Activated T-helper 1 cell treated with anti-CD3 and anti-CD28 coated beads, Interleukin-12 subunit alpha, Interleukin-12 subunit beta, Interleukin-2, Interleukin-4 antibody, amounts not matched to agents 30 ng/mL and 10 ng/mL and 1 ng/mL, durations not matched to agents 14 hours and 24 hours and 36 hours (primary cell): Measurements from ENCODE around the gene UNC5A. TPM values are rescaled to one million over a fixed set of nuclear protein-coding genes. Genes with fewer than 3 reads are reported as not detected.

Experiments
- DNase-seq: peaks from one replicate; pipeline ENCODE4 v3.0.0; 2021; ENCODE audit warnings: low spot score
- H3K27ac Mint-ChIP-seq: one replicate; pipeline ENCODE4 v1.8.0; 2021; ENCODE audit warnings: mild to moderate bottlenecking, mixed read lengths
- H3K27me3 Mint-ChIP-seq: one replicate; pipeline ENCODE4 v1.8.0; 2022; ENCODE audit warnings: mild to moderate bottlenecking, moderate library complexity, mixed read lengths; ENCODE audit not compliant: insufficient read depth
- H3K36me3 Mint-ChIP-seq: one replicate; pipeline ENCODE4 v1.8.0; 2021; ENCODE audit warnings: low read depth, mixed read lengths
- H3K4me1 Mint-ChIP-seq: one replicate; pipeline ENCODE4 v1.8.0; 2021; ENCODE audit warnings: low read depth, mixed read lengths
- H3K4me3 Mint-ChIP-seq: one replicate; pipeline ENCODE4 v1.8.0; 2021; ENCODE audit warnings: mild to moderate bottlenecking, moderate library complexity, mixed read lengths
- H3K9me3 Mint-ChIP-seq: one replicate; pipeline ENCODE4 v1.8.0; 2021; ENCODE audit warnings: mixed read lengths
- intact Hi-C: fragments of 100-400 bp; cut with micrococcal nuclease; formaldehyde crosslinking; loops from one replicate; pipeline ENCODE4 v1.15.1; 2024
- total RNA-seq: library from RNA; stranded (reverse); gene quantifications from 2 replicates; pipeline ENCODE4 v1.2.3, GENCODE V29; 2022

Gene UNC5A
- total RNA-seq, 1 donor from 2014 or later: not detected

GRCh38 chr5:176908675-176909368, 98.5 kb downstream of the UNC5A start:
- Mint-ChIP-seq H3K36me3 (peaks cover 52% of the 10 kb centered on the region), H3K27me3 (no peaks in the 10 kb centered on the region), H3K4me3 (no peak overlapping the region), H3K9me3 (no peaks in the 10 kb centered on the region), H3K27ac (no peak overlapping the region), H3K4me1 (peaks cover 15% of the 10 kb centered on the region)
- intact Hi-C loops: no loop called here
- no peak for DNase-seq

- H3K9me3 Mint-ChIP-seq: no peaks in the 10 kb centered on the region
- peaks cover 28% of the 10 kb centered on the region for H3K4me1 Mint-ChIP-seq
- intact Hi-C loops: no loop called here
- H3K4me3 Mint-ChIP-seq: no peak overlapping the region
- peaks cover 34% of the 10 kb centered on the region for H3K36me3 Mint-ChIP-seq
- DNase-seq: no peak
- H3K27me3 Mint-ChIP-seq: no peaks in the 10 kb centered on the region
- no peak overlapping the region for H3K27ac Mint-ChIP-seq
These were observed 101.8 kb downstream of the UNC5A start for GRCh38 chr5:176912115-176912514.

GRCh38 chr5:176915906-176916305, 105.5 kb downstream of the UNC5A start:
- Mint-ChIP-seq H3K36me3 (peaks cover 28% of the 10 kb centered on the region), H3K9me3 (no peaks in the 10 kb centered on the region), H3K27ac (peak overlapping the region; percentile 37), H3K27me3 (no peaks in the 10 kb centered on the region), H3K4me1 (peaks cover 18% of the 10 kb centered on the region), H3K4me3 (no peak overlapping the region)
- DNase-seq: no peak
- intact Hi-C loops: no loop called here

GRCh38 chr5:176916337-176916736, 106.0 kb downstream of the UNC5A start:
- Mint-ChIP-seq H3K36me3 (peaks cover 28% of the 10 kb centered on the region), H3K27me3 (no peaks in the 10 kb centered on the region), H3K4me1 (peaks cover 18% of the 10 kb centered on the region), H3K27ac (no peak overlapping the region), H3K4me3 (no peak overlapping the region), H3K9me3 (no peaks in the 10 kb centered on the region)
- DNase-seq: no peak
- intact Hi-C loops: no loop called here

GRCh38 chr5:176918613-176919012, 108.3 kb downstream of the UNC5A start:
- Mint-ChIP-seq H3K9me3 (no peaks in the 10 kb centered on the region), H3K27me3 (no peaks in the 10 kb centered on the region), H3K27ac (no peak overlapping the region), H3K4me1 (peaks cover 14% of the 10 kb centered on the region), H3K36me3 (peaks cover 26% of the 10 kb centered on the region), H3K4me3 (no peak overlapping the region)
- DNase-seq: no peak
- intact Hi-C loops: loop anchor here (2.0 kb wide), 1 partner anchor 16 kb away; no protein-coding TSS in a partner anchor

- Mint-ChIP-seq H3K36me3 (peaks cover 22% of the 10 kb centered on the region), H3K9me3 (no peaks in the 10 kb centered on the region), H3K27ac (no peak overlapping the region), H3K27me3 (no peaks in the 10 kb centered on the region), H3K4me1 (peaks cover 2% of the 10 kb centered on the region), H3K4me3 (no peak overlapping the region)
- DNase-seq: no peak
- intact Hi-C loops: no loop called here
These were observed 111.4 kb downstream of the UNC5A start for GRCh38 chr5:176921714-176922113.

- Mint-ChIP-seq H3K9me3 (no peaks in the 10 kb centered on the region), H3K27ac (no peak overlapping the region), H3K4me1 (no peaks in the 10 kb centered on the region), H3K36me3 (peaks cover 23% of the 10 kb centered on the region), H3K4me3 (no peak overlapping the region), H3K27me3 (no peaks in the 10 kb centered on the region)
- no peak for DNase-seq
- intact Hi-C loops: no loop called here
These were observed 112.5 kb downstream of the UNC5A start for GRCh38 chr5:176922817-176923216.

- Mint-ChIP-seq H3K9me3 (no peaks in the 10 kb centered on the region), H3K27ac (no peak overlapping the region), H3K36me3 (peaks cover 15% of the 10 kb centered on the region), H3K4me3 (no peak overlapping the region), H3K27me3 (no peaks in the 10 kb centered on the region), H3K4me1 (no peaks in the 10 kb centered on the region)
- intact Hi-C loops: no loop called here
- no peak for DNase-seq
These were observed 117.2 kb downstream of the UNC5A start for GRCh38 chr5:176927562-176927961.

GRCh38 chr5:176929654-176930053, 119.3 kb downstream of the UNC5A start:
- intact Hi-C loops: no loop called here

More at GRCh38 chr5:176929654-176930053, 119.3 kb downstream of the UNC5A start:
- Mint-ChIP-seq H3K4me1 (peaks cover 1% of the 10 kb centered on the region), H3K9me3 (no peaks in the 10 kb centered on the region), H3K36me3 (peaks cover 14% of the 10 kb centered on the region), H3K27ac (no peak overlapping the region), H3K4me3 (no peak overlapping the region), H3K27me3 (no peaks in the 10 kb centered on the region)
- DNase-seq: no peak

Other genes with a start within 250 kb of the UNC5A start
- gene GPRIN1, start 200.4 kb upstream of the UNC5A start, total RNA-seq: 3.1 and 3.2 TPM in 2 replicates
- gene SNCB, start 180.0 kb upstream of the UNC5A start, total RNA-seq: not detected in 2 replicates
- gene EIF4E1B, start 179.9 kb upstream of the UNC5A start, total RNA-seq: not detected in 2 replicates
- gene TSPAN17, start 163.1 kb upstream of the UNC5A start, total RNA-seq: 34.1 and 35.3 TPM in 2 replicates
- gene HK3, start 88.8 kb downstream of the UNC5A start, total RNA-seq: 0.44 and 0.51 TPM in 2 replicates
- gene UIMC1, start 196.2 kb downstream of the UNC5A start, total RNA-seq: 57.0 and 70.6 TPM in 2 replicates
- 31.6 and 32.9 TPM in 2 replicates for gene ZNF346, start 212.1 kb downstream of the UNC5A start, total RNA-seq